Coronary artery (tissue), 2 donors: ENCODE measurements around the gene FAM20B.
"Not testable (repeated sequence)": the region's sequence is repeated elsewhere in the genome, so short reads cannot be mapped to it uniquely, and the experiment has no call there.

ENCODE experiments used
- DNase-seq: peaks from one replicate; pipeline ENCODE4 v3.0.0-alpha.2; 2017; ENCODE audit warnings: low spot score
- H3K27ac ChIP-seq, 2 donors: fragments of 200-600 bp; sonication (generic); one replicate each; pipeline ENCODE4 v1.5.1; 2016 to 2019
- H3K4me3 ChIP-seq: fragments of 200-600 bp; sonication (generic); 2 replicates; pipeline ENCODE4 v1.5.1; 2016; ENCODE audit warnings: mild to moderate bottlenecking, moderate library complexity
- TF ChIP-seq, protein P1 (sequence below): fragments of 200-600 bp; sonication (generic); IDR thresholded peaks from one replicate; pipeline ENCODE4 v1.5.1; 2019; ENCODE audit warnings: antibody characterized with exemption

FAM20B gene, protein sequence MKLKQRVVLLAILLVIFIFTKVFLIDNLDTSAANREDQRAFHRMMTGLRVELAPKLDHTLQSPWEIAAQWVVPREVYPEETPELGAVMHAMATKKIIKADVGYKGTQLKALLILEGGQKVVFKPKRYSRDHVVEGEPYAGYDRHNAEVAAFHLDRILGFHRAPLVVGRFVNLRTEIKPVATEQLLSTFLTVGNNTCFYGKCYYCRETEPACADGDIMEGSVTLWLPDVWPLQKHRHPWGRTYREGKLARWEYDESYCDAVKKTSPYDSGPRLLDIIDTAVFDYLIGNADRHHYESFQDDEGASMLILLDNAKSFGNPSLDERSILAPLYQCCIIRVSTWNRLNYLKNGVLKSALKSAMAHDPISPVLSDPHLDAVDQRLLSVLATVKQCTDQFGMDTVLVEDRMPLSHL

DNA sequence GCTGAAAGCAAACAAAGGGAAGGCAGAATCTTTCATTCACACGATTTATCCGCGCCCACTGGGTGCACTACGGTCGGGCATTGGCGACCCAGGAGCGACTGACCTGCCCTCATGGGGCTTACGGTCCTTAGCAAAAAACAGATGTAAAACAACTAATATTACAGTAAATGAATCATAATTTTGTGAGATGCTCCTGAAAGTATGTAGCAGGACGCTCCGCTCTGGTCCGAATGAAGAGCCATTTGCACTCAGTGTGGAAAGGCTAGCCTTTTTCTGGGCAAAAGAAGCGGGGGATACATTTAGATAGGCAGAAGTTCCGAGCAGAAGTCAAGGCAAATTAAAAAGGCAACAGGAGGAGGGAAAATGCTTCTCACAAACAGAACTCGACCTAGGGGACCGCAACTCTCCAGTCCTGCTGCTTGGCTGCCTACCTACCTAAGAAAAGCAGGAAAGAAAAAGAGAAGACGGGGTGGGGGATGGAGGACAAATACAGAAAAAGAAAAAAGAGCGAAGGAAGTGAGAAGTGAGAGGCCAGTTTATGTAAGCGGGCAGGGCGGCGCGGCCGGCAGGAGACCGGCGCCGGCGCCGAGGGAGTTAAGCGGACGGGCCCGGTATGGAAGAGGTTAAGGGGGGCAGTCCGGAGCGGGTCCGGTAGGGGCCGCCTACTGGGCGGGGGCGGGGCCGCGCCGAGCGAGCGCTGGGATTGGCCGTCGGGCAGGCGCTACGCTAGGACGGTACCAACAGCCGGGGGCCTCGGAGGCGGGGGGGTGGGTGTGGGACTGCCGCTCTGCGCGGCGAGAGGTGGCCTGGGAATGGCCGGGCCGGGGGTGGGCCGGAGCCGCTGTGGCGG is at the start of gene FAM20B:
Gene FAM20B (plus strand): TSS at position 770 of the 850 bp plus-strand sequence. CDS start 17,954 bp downstream, outside the sequence.
- DNase-seq, result peak; percentile 96
- Histone ChIP-seq H3K27ac (peak within 1 kb of the TSS; percentile 79 to 91), H3K4me3 (peak within 1 kb of the TSS; percentile 90)
- TF ChIP-seq, protein P1, sequence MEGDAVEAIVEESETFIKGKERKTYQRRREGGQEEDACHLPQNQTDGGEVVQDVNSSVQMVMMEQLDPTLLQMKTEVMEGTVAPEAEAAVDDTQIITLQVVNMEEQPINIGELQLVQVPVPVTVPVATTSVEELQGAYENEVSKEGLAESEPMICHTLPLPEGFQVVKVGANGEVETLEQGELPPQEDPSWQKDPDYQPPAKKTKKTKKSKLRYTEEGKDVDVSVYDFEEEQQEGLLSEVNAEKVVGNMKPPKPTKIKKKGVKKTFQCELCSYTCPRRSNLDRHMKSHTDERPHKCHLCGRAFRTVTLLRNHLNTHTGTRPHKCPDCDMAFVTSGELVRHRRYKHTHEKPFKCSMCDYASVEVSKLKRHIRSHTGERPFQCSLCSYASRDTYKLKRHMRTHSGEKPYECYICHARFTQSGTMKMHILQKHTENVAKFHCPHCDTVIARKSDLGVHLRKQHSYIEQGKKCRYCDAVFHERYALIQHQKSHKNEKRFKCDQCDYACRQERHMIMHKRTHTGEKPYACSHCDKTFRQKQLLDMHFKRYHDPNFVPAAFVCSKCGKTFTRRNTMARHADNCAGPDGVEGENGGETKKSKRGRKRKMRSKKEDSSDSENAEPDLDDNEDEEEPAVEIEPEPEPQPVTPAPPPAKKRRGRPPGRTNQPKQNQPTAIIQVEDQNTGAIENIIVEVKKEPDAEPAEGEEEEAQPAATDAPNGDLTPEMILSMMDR, result no peak

DNA sequence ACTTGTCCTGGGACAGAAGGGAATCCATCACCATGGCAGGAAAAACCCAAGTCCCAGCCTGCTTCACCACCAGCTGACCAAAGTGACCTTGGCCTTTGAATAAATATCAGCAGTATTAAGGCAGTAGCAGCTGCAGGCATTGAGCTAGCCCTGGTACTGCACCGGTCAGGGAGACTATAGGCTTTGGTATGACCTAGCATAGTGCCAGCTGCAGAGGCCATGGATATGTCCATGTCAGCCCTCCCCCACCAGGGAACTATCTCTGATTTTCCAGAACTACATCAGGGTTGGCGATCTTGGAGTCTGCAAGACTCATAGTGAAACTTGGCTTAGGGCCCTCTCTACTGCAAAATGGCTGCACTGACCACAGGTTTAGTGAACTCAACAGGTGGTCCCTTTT is 49.2 kb upstream of the FAM20B start:
- Histone ChIP-seq H3K4me3 (no peak overlapping the region), H3K27ac (no peak overlapping the region)
- TF ChIP-seq, protein P1, result no peak
- no peak for DNase-seq

DNA sequence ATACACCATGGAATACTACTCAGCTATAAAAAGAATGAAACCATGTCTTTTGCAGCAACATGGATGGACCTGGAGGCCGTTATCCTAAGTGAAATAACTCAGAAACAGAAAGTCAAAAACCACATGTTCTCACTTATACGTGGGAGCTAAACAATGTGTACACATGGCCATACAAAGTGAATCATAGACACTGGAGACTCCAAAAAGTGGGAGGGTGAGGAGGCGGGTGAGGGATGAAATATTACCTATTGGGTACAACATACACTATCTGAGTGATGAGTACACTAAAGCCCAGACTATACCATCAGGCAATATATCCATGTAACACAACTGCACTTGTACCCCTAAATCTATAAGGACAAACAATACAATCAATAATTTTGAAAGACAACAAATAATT is 39.5 kb upstream of the FAM20B start:
- no peak overlapping the region for H3K27ac ChIP-seq
- no peak for DNase-seq
- TF ChIP-seq, protein P1, result no peak
- H3K4me3 ChIP-seq, result no peak overlapping the region

DNA sequence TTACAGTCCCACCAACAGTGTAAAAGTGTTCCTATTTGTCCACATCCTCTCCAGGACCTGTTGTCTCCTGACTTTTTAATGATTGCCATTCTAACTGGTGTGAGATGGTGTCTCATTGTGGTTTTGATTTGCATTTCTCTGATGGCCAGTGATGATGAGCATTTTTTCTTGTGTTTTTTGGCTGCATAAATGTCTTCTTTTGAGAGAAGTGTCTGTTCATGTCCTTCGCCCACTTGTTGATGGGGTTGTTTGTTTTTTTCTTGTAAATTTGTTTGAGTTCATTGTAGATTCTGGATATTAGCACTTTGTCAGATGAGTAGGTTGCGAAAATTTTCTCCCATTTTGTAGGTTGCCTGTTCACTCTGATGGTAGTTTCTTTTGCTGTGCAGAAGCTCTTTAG is 37.5 kb upstream of the FAM20B start:
- not testable (repeated sequence) for H3K27ac ChIP-seq, H3K4me3 ChIP-seq, DNase-seq

DNA sequence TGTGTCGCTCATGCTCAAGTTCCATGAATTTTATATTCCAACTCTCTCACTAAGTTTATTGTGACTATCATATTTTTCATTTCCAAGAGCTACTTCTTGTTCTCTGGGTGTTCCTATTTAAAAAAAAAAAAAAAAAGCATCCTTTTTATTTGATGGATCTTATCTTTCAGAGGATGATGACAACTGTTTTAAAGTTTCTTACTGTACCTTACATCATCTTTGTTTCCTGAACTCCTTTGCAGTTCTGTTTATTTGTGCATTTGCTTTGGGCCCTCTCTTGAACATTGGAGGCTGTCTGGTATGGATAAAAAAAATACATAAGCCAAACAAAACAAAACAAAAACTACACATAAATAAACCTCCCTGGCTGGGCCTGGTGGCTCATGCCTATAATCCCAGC is 32.1 kb upstream of the FAM20B start:
- TF ChIP-seq, protein P1, result no peak
- Histone ChIP-seq H3K27ac (no peak overlapping the region), H3K4me3 (no peak overlapping the region)
- DNase-seq, result no peak

DNA sequence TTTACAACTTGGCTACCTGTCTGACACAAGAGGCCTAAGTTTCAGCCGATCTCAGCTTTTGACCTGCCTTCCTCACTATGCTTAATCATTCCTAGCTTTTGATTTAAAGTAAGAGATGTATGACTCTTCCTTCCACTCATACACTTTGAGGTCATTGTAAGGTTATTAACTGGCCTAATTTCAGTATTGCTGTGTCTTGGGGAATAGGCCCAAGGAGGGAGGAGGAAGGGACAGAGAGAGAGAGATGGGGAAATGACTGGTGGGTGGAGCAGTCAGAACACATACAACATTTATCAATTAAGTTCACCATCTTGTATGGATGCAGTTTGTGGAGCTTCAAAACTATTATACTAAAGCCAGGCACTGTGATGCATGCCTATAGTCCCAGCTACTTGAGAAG is 28.3 kb upstream of the FAM20B start:
- TF ChIP-seq, protein P1, result no peak
- Histone ChIP-seq H3K27ac (no peak overlapping the region), H3K4me3 (no peak overlapping the region)
- DNase-seq, result no peak

DNA sequence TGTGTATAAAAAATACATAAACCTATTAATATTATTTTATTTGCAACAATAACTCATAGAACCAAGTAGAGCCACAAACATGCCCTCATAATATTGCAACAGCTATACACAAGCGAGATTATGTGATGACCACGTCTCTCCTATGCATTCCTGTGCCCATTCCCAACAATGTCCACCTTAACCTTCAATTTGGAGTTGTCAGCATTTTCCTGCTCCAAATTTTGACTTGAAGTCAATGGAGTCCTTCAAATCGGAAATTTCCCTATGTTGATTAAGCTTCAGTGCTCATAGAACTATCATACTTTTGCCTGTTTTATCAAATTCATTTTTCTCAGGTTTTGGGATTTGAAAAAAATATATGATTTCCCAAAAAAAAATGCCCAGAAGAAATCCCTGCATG is 27.4 kb upstream of the FAM20B start:
- no peak overlapping the region for H3K4me3 ChIP-seq
- DNase-seq, result no peak
- TF ChIP-seq, protein P1, result no peak

More for the DNA sequence above, 27.4 kb upstream of the FAM20B start:
- H3K27ac ChIP-seq, result no peak overlapping the region
